HepG2 (cell line): ENCODE results near the gene PPM1H.

Experiments used
- CREB3 ChIP-seq: sonication (generic); formaldehyde crosslinking; IDR thresholded peaks from 2 replicates; pipeline ENCODE4 v1.5.0; 2020; ENCODE audit warnings: missing genetic modification reagents
- CTCF ChIP-seq: sonication (generic); formaldehyde crosslinking; IDR thresholded peaks from 2 replicates; pipeline ENCODE4 v1.5.0; 2020; ENCODE audit warnings: mild to moderate bottlenecking, missing genetic modification reagents, moderate library complexity
- FOXK2 ChIP-seq: fragments of 450-650 bp; IDR thresholded peaks from 2 replicates; pipeline ENCODE4 v1.6.1; 2016
- ZNF10 ChIP-seq: sonication (generic); formaldehyde crosslinking; IDR thresholded peaks from 2 replicates; pipeline ENCODE4 v1.4.0; 2020; ENCODE audit warnings: mild to moderate bottlenecking, low read depth, missing genetic modification reagents, borderline replicate concordance
- ZNF17 ChIP-seq: sonication (generic); formaldehyde crosslinking; IDR thresholded peaks from 2 replicates; pipeline ENCODE4 v1.5.0; 2020; ENCODE audit warnings: mild to moderate bottlenecking, missing genetic modification reagents

- TF ChIP-seq ZNF10 (CRISPR knock-in tag) (no peak), CTCF (CRISPR knock-in tag) (no peak), FOXK2 (no peak), CREB3 (CRISPR knock-in tag) (no peak), ZNF17 (CRISPR knock-in tag) (no peak)
Measured at GRCh38 chr12:62909340-62909739, 25.6 kb downstream of the PPM1H start.
